DND-41 (cell line): ENCODE results near the gene MCC.

Experiments used
- ATAC-seq: fragments of 200-7000 bp; cut with Tn5 transposase; 3 replicates; pipeline ENCODE4 v1.9.1; 2021; ENCODE audit warnings: low read depth; ENCODE audit not compliant: insufficient read depth
- DNase-seq: peaks from one replicate; pipeline ENCODE4 v3.0.0-alpha.2; 2020
- H2AFZ ChIP-seq: 2 replicates; pipeline ENCODE4 v1.6.0; 2012; ENCODE audit warnings: low read depth, low read length
- H3K27ac ChIP-seq: 2 replicates; pipeline ENCODE4 v1.5.1; 2012; ENCODE audit warnings: low read length, inconsistent platforms
- H3K27me3 ChIP-seq: fragments of 200-600 bp; sonication (generic); 2 replicates; pipeline ENCODE4 v1.6.0; 2012; ENCODE audit warnings: low read length, mild to moderate bottlenecking, inconsistent platforms; ENCODE audit not compliant: insufficient read depth, poor library complexity
- H3K36me3 ChIP-seq: 2 replicates; pipeline ENCODE4 v1.5.1; 2012; ENCODE audit warnings: low read length, inconsistent platforms; ENCODE audit not compliant: insufficient read depth
- H3K4me1 ChIP-seq: 2 replicates; pipeline ENCODE4 v1.5.1; 2012; ENCODE audit warnings: mild to moderate bottlenecking, low read length; ENCODE audit not compliant: insufficient read depth
- H3K4me2 ChIP-seq: 2 replicates; pipeline ENCODE4 v1.6.0; 2012; ENCODE audit warnings: mild to moderate bottlenecking, moderate library complexity, low read length, inconsistent platforms; ENCODE audit not compliant: insufficient read depth
- H3K4me3 ChIP-seq, 2 experiments: fragments of 200-600 bp in 1 of 2; shearing (Covaris generic) in 1 of 2; 2 replicates each; pipeline ENCODE4 v1.5.1; 2012 to 2016; ENCODE audit warnings: inconsistent platforms in 2 of 2, low read length in 2 of 2, mild to moderate bottlenecking in 2 of 2, low read depth in 1 of 2, moderate library complexity in 1 of 2
- H3K79me2 ChIP-seq: 2 replicates; pipeline ENCODE4 v1.6.0; 2012; ENCODE audit warnings: low read length, inconsistent platforms; ENCODE audit not compliant: insufficient read depth
- H3K9ac ChIP-seq: 2 replicates; pipeline ENCODE4 v1.6.0; 2012; ENCODE audit warnings: low read depth, mild to moderate bottlenecking, inconsistent platforms, low read length, moderate library complexity
- H3K9me3 ChIP-seq: 2 replicates; pipeline ENCODE4 v1.5.1; 2012; ENCODE audit warnings: low read length, moderate library complexity, mild to moderate bottlenecking, inconsistent platforms; ENCODE audit not compliant: insufficient read depth, severe bottlenecking
- H4K20me1 ChIP-seq: 2 replicates; pipeline ENCODE4 v1.6.0; 2012; ENCODE audit warnings: low read length; ENCODE audit not compliant: insufficient read depth
- EZH2 ChIP-seq: IDR thresholded peaks from 3 replicates; pipeline ENCODE4 v1.6.1; 2012; ENCODE audit warnings: borderline replicate concordance, low read depth, mild to moderate bottlenecking, moderate library complexity, low read length, inconsistent platforms; ENCODE audit not compliant: severe bottlenecking
- TF ChIP-seq, protein P1 (sequence below): IDR thresholded peaks from 2 replicates; pipeline ENCODE4 v1.5.1; 2012; ENCODE audit warnings: borderline replicate concordance, low read length, moderate library complexity, mild to moderate bottlenecking; ENCODE audit not compliant: poor library complexity, severe bottlenecking; ENCODE audit errors: extremely low read depth

Gene MCC

DNA sequence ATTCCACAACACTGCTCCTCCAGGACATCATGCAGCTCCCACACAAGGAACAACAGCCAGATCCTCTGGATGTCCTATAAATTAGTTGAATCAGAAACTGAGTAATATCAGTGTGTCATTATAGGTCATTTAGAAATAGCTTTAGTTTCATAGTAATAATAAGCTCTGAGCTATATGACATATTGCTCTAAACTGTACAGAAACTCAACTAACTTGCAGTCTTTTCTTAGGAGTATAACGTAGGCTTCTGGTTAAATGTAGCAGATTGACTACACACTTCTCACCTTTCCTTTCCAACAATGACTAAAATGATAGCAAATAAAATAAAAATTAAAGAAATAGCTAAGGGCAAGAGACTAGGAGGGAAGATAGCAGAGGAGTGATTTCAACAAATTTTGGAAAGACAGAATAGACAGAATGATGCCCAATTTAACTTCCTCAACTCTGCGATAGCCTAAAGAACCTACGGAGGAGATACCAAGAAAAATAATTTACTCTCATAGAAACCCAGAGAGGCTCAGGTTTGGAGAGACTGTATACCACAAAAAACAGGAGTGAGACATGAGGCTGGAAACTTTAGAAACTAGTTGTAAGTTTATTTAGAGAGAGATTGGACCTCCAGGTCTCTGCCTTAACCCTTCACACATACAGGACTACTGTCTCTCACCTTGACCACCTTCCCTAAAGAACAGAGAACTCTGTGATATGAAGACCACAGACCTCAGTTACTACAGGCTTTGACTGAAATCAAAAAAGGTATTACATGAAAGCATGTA is 247.1 kb downstream of the MCC start:
- no peak overlapping the region for H3K4me3 ChIP-seq
- no peaks in the 10 kb centered on the region for H3K79me2 ChIP-seq
- no peaks in the 10 kb centered on the region for H4K20me1 ChIP-seq
- H3K9ac ChIP-seq: no peak overlapping the region
- H3K9me3 ChIP-seq: no peaks in the 10 kb centered on the region
- no peaks in the 10 kb centered on the region for H3K27me3 ChIP-seq
- no peak for ATAC-seq
- no peak overlapping the region for H3K4me2 ChIP-seq
- no peaks in the 10 kb centered on the region for H3K36me3 ChIP-seq
- DNase-seq: no peak
- H3K4me1 ChIP-seq: no peaks in the 10 kb centered on the region
- no peak overlapping the region for H2AFZ ChIP-seq
- no peak overlapping the region for H3K27ac ChIP-seq
- TF ChIP-seq, protein P1, sequence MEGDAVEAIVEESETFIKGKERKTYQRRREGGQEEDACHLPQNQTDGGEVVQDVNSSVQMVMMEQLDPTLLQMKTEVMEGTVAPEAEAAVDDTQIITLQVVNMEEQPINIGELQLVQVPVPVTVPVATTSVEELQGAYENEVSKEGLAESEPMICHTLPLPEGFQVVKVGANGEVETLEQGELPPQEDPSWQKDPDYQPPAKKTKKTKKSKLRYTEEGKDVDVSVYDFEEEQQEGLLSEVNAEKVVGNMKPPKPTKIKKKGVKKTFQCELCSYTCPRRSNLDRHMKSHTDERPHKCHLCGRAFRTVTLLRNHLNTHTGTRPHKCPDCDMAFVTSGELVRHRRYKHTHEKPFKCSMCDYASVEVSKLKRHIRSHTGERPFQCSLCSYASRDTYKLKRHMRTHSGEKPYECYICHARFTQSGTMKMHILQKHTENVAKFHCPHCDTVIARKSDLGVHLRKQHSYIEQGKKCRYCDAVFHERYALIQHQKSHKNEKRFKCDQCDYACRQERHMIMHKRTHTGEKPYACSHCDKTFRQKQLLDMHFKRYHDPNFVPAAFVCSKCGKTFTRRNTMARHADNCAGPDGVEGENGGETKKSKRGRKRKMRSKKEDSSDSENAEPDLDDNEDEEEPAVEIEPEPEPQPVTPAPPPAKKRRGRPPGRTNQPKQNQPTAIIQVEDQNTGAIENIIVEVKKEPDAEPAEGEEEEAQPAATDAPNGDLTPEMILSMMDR: no peak
- TF ChIP-seq EZH2: no peak

DNA sequence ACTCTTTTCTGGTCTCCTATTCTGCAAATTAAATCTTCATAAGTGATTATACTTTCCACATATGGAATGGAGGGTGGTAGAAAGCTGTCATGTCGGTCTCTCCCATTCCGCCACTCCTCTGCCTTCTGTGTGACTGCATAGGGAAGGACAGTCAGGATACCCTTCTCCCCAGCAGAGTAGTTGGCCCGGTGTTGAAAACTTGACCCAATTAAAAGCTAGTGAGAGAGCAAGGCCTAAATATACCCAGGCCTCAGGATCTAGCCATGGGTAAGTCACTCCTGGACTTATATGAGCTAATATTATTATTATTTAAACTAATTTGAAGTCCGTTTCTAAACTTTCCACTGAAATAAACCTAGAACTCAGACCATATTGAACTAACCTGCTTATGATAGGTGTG is 248.2 kb downstream of the MCC start:
- H3K9me3 ChIP-seq: no peaks in the 10 kb centered on the region
- DNase-seq: no peak
- no peak overlapping the region for H3K4me3 ChIP-seq
- no peak for ATAC-seq
- H3K27me3 ChIP-seq: no peaks in the 10 kb centered on the region
- H3K4me2 ChIP-seq: no peak overlapping the region
- no peak for TF ChIP-seq EZH2
- TF ChIP-seq, protein P1: no peak
- no peaks in the 10 kb centered on the region for H3K36me3 ChIP-seq
- no peaks in the 10 kb centered on the region for H3K79me2 ChIP-seq
- no peak overlapping the region for H3K9ac ChIP-seq
- H4K20me1 ChIP-seq: no peaks in the 10 kb centered on the region
- H3K4me1 ChIP-seq: no peaks in the 10 kb centered on the region
- H3K27ac ChIP-seq: no peak overlapping the region
- no peak overlapping the region for H2AFZ ChIP-seq

DNA sequence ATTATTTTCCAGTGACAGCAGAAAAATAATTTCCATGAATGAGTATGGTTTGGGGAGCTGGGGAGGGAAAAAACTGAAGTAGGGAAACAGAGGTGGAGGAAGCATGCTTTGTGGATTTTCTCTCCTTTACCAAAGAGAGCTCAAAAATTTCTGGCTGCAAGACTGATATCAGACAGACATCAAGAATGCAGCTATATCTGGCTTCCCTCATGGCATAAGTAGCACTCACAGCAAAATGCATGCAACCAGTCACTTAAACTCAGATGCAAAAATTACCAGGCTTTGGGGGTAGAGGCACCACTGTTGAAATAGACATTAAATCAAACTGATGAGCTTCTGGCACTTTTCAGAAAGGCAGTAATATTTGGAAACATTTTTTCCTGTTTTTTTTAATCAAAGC is 250.4 kb downstream of the MCC start:
- no peaks in the 10 kb centered on the region for H3K4me1 ChIP-seq

More for the DNA sequence above, 250.4 kb downstream of the MCC start:
- H4K20me1 ChIP-seq: no peaks in the 10 kb centered on the region
- no peaks in the 10 kb centered on the region for H3K9me3 ChIP-seq
- no peak overlapping the region for H3K27ac ChIP-seq
- H3K27me3 ChIP-seq: no peaks in the 10 kb centered on the region
- H3K4me3 ChIP-seq: no peak overlapping the region
- H3K79me2 ChIP-seq: no peaks in the 10 kb centered on the region
- DNase-seq (no peak), ATAC-seq (no peak)
- no peak overlapping the region for H2AFZ ChIP-seq
- no peaks in the 10 kb centered on the region for H3K36me3 ChIP-seq
- H3K4me2 ChIP-seq: no peak overlapping the region
- TF ChIP-seq, protein P1: no peak
- no peak for TF ChIP-seq EZH2
- H3K9ac ChIP-seq: no peak overlapping the region
